B cell (primary cell): ENCODE measurements around the gene MYMK. TPM values are rescaled to one million over a fixed set of nuclear protein-coding genes. Genes with fewer than 3 reads are reported as not detected.

ENCODE experiments used
- ATAC-seq: fragments of 200-7000 bp; cut with Tn5 transposase; one replicate; pipeline ENCODE4 v1.10.0; 2021; ENCODE audit warnings: low read depth, mild to moderate bottlenecking, moderate number of reproducible peaks, moderate library complexity
- CTCF ChIA-PET: fragments of 350-600 bp; sonication (Branson Sonifier 250); formaldehyde crosslinking; loops from one replicate; lab custom pipeline; 2021; ENCODE audit warnings: antibody characterized with exemption, inconsistent platforms; lab: Charles Lee
- POLR2A ChIA-PET: fragments of 350-600 bp; sonication (Branson Sonifier 250); formaldehyde crosslinking; loops from one replicate; lab custom pipeline; 2021; ENCODE audit warnings: antibody characterized with exemption; lab: Charles Lee
- DNase-seq: peaks from one replicate; pipeline ENCODE4 v3.0.0; 2013
- H2AFZ ChIP-seq: 2 replicates; pipeline ENCODE4 v1.6.1; 2012; ENCODE audit warnings: mild to moderate bottlenecking, low read depth, low read length; ENCODE audit not compliant: insufficient read depth, poor library complexity, severe bottlenecking
- H3K27ac ChIP-seq, 2 donors: 1 replicate in 1 of 2; 2 replicates in 1 of 2; pipeline ENCODE4 v1.5.1; 2012 to 2013; ENCODE audit warnings: low read length in 2 of 2, mild to moderate bottlenecking in 2 of 2, moderate library complexity in 1 of 2
- H3K27me3 ChIP-seq, 4 experiments: fragments of 200-600 bp in 1 of 4; sonication (generic) in 1 of 4; replicated peaks in 1 of 4; 1 replicate in 2 of 4; 2 replicates in 2 of 4; pipeline versions ENCODE4 v1.6.1 to v1.7.0; 2013 to 2016; ENCODE audit warnings: low read length in 3 of 4, mild to moderate bottlenecking in 2 of 4, mixed read lengths in 1 of 4, moderate library complexity in 1 of 4; ENCODE audit not compliant: insufficient read depth in 4 of 4, control insufficient read depth in 3 of 4; ENCODE audit errors: control extremely low read depth in 1 of 4
- H3K36me3 ChIP-seq, 2 experiments: replicated peaks in 1 of 2; 1 replicate in 1 of 2; 2 replicates in 1 of 2; pipeline versions ENCODE4 v1.6.1 to v1.7.1; 2013; ENCODE audit warnings: low read length in 1 of 2; ENCODE audit not compliant: insufficient read depth in 2 of 2, control insufficient read depth in 1 of 2; ENCODE audit errors: control extremely low read depth in 1 of 2, extremely low read depth in 1 of 2
- H3K4me1 ChIP-seq, 2 donors: fragments of 200-600 bp in 1 of 2; sonication (generic) in 1 of 2; 1 replicate in 1 of 2; 2 replicates in 1 of 2; pipeline versions ENCODE4 v1.5.1 to v1.6.1; 2013 to 2017; ENCODE audit warnings: low read length in 2 of 2; ENCODE audit not compliant: control insufficient read depth in 2 of 2, insufficient read depth in 2 of 2
- H3K4me2 ChIP-seq: replicated peaks from 2 replicates; pipeline ENCODE3; 2012; ENCODE audit warnings: mild to moderate bottlenecking, low read depth, low read length; ENCODE audit not compliant: poor library complexity, severe bottlenecking
- H3K4me3 ChIP-seq, 5 experiments: fragments of 200-600 bp in 1 of 5; sonication (generic) in 1 of 5; 1 replicate in 3 of 5; 2 replicates in 2 of 5; pipeline versions ENCODE4 v1.5.1 to v1.7.0; 2011 to 2016; ENCODE audit warnings: low read length in 4 of 5, mild to moderate bottlenecking in 4 of 5, low read depth in 2 of 5, control low read depth in 1 of 5, moderate library complexity in 1 of 5; ENCODE audit not compliant: insufficient read depth in 1 of 5; ENCODE audit errors: control extremely low read depth in 1 of 5, extremely low read depth in 1 of 5
- H3K79me2 ChIP-seq: fragments of 200-600 bp; sonication (generic); one replicate; pipeline ENCODE4 v1.6.0; 2016; ENCODE audit warnings: low read length; ENCODE audit not compliant: control insufficient read depth, insufficient read depth
- H3K9ac ChIP-seq: fragments of 200-600 bp; sonication (generic); 2 replicates; pipeline ENCODE4 v1.6.1; 2017; ENCODE audit warnings: mild to moderate bottlenecking, low read length, moderate library complexity
- H3K9me3 ChIP-seq, 3 donors: one replicate each; pipeline versions ENCODE4 v1.6.1 to v1.7.1; 2013; ENCODE audit warnings: low read length in 2 of 3; ENCODE audit not compliant: control insufficient read depth in 2 of 3, insufficient read depth in 1 of 3; ENCODE audit errors: control extremely low read depth in 1 of 3
- H4K20me1 ChIP-seq: 2 replicates; pipeline ENCODE4 v1.6.0; 2012; ENCODE audit warnings: mild to moderate bottlenecking, low read length; ENCODE audit not compliant: insufficient read depth, control insufficient read depth, poor library complexity, severe bottlenecking
- H3K27ac Mint-ChIP-seq: one replicate; pipeline ENCODE4 v1.8.0; 2021; ENCODE audit warnings: mixed read lengths
- H3K27me3 Mint-ChIP-seq: one replicate; pipeline ENCODE4 v1.8.0; 2021; ENCODE audit warnings: mixed read lengths
- H3K4me1 Mint-ChIP-seq: one replicate; pipeline ENCODE4 v1.8.0; 2021; ENCODE audit warnings: mixed read lengths
- H3K4me3 Mint-ChIP-seq: one replicate; pipeline ENCODE4 v1.8.0; 2021; ENCODE audit warnings: mixed read lengths
- H3K9me3 Mint-ChIP-seq: one replicate; pipeline ENCODE4 v1.8.0; 2022; ENCODE audit warnings: mixed read lengths; ENCODE audit not compliant: insufficient read depth
- CTCF ChIP-seq: fragments of 200-600 bp; IDR thresholded peaks from one replicate; pipeline ENCODE4 v1.8.0; 2022; ENCODE audit warnings: antibody characterized with exemption, mild to moderate bottlenecking
- EZH2 ChIP-seq: IDR thresholded peaks from 2 replicates; pipeline ENCODE4 v1.6.1; 2012; ENCODE audit warnings: borderline replicate concordance, low read depth, mild to moderate bottlenecking, moderate library complexity, low read length; ENCODE audit not compliant: insufficient read depth, poor library complexity, severe bottlenecking
- WGBS: methylation state at CpG from one replicate; pipeline ENCODE4 v1.1.5; 2013; ENCODE audit warnings: missing lambda C conversion rate; ENCODE audit not compliant: insufficient coverage; 5-methylcytosine and 5-hydroxymethylcytosine counted together
- intact Hi-C: fragments of 100-400 bp; cut with micrococcal nuclease; formaldehyde crosslinking; loops from one replicate; pipeline ENCODE4 v1.10.0; 2022
- polyA plus RNA-seq: library from polyadenylated mRNA; depleted of rRNA; stranded (reverse); fragments of >200 nt; gene quantifications from 2 replicates; pipeline ENCODE4 v1.2.3, GENCODE V29; 2012
- total RNA-seq, 2 donors: library from RNA; stranded (reverse); fragments of 120-200 nt in 1 of 2; gene quantifications; 1 replicate in 1 of 2; 2 replicates in 1 of 2; pipeline versions ENCODE4 v1.2.3 to v1.2.4, GENCODE V29; 2013 to 2022

Gene MYMK
- total and polyA plus RNA-seq, 2 donors (not counting 1 experiment from before 2014, with no cell fraction given) = not detected

- Histone ChIP-seq H3K4me3 (no peak overlapping the region), H3K4me2 (no peak overlapping the region), H3K36me3 (no peaks in the 10 kb centered on the region), H3K27ac (no peak overlapping the region), H2AFZ (no peak overlapping the region), H4K20me1 (no peaks in the 10 kb centered on the region), H3K27me3 (peaks cover 0 to 4% (median 0%) of the 10 kb centered on the region in 4 experiments), H3K9me3 (no peaks in the 10 kb centered on the region), H3K79me2 (no peaks in the 10 kb centered on the region), H3K4me1 (no peaks in the 10 kb centered on the region), H3K9ac (no peak overlapping the region)
- ChIA-PET POLR2A (no interaction called here), CTCF (no interaction called here)
- Mint-ChIP-seq H3K4me1 (no peaks in the 10 kb centered on the region), H3K27me3 (peaks cover 8% of the 10 kb centered on the region), H3K9me3 (no peaks in the 10 kb centered on the region), H3K4me3 (no peak overlapping the region), H3K27ac (no peak overlapping the region)
- ATAC-seq (no peak), DNase-seq (no peak)
- WGBS = 88% methylated on average over 24 of the region's 24 CpGs
- no peak for TF ChIP-seq CTCF
- no peak for TF ChIP-seq EZH2
- intact Hi-C loops = no loop called here
Observed at GRCh38 chr9:133520121-133520835, 4.5 kb downstream of the MYMK start.

GRCh38 chr9:133519693-133520092 lies 5.1 kb downstream of the MYMK start:
- H3K27ac Mint-ChIP-seq = no peak overlapping the region
- H3K79me2 ChIP-seq = no peaks in the 10 kb centered on the region
- no peak overlapping the region for H3K4me3 ChIP-seq
- no peak overlapping the region for H3K4me2 ChIP-seq
- POLR2A ChIA-PET = no interaction called here
- no peaks in the 10 kb centered on the region for H3K4me1 ChIP-seq
- peaks cover 0 to 4% (median 0%) of the 10 kb centered on the region in 4 experiments for H3K27me3 ChIP-seq
- H4K20me1 ChIP-seq = no peaks in the 10 kb centered on the region
- H3K27me3 Mint-ChIP-seq = peaks cover 8% of the 10 kb centered on the region
- H3K9me3 Mint-ChIP-seq = no peaks in the 10 kb centered on the region
- no peak overlapping the region for H3K4me3 Mint-ChIP-seq
- no peaks in the 10 kb centered on the region for H3K4me1 Mint-ChIP-seq
- CTCF ChIA-PET = no interaction called here
- no peak overlapping the region for H2AFZ ChIP-seq
- TF ChIP-seq EZH2 (no peak), CTCF (no peak)
- no peak for DNase-seq
- no peaks in the 10 kb centered on the region for H3K36me3 ChIP-seq
- H3K27ac ChIP-seq = no peak overlapping the region
- WGBS = 97% methylated on average over 3 of the region's 7 CpGs
- no peak for ATAC-seq
- no peak overlapping the region for H3K9ac ChIP-seq
- H3K9me3 ChIP-seq = no peaks in the 10 kb centered on the region
- intact Hi-C loops = no loop called here
